ENCODE data around the gene CXCR6. TPM values are rescaled to one million over a fixed set of nuclear protein-coding genes. Genes with fewer than 3 reads are reported as not detected.

CXCR6 gene
- total RNA-seq, 1 donor from 2014 or later: 2.1 TPM

DNA sequence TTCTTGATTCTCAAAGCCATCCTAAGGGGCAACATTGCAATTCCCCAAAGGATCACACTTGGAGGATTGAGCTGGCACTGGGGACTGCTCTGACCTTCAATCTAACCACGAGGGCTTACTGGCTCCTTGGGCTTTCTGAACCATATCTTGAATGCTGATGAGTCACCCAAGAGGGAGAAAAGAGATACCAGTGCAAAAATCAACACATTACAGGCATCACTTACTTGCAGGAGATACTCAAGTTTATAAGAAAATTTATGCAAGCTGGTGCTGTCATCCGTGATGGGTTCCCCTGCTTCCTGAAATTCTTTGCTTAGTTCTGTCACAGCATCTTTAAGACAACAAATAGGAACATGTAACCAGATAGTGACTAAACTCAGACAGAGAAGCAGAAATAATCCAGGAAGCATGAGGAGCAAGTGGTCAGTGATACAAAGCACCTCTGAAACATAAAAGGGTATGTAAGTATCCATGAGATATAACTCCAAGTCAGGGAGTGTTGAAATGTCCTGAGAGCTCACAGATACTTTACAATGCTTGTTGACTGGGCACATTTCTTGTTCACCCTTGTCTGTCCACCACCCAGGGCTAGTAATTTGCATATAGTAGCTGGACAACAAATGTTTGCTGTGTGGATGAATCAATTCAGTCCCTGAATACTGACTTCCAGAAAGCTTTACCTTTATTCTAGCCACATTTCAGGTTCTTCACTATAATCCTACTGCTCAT, 38.2 kb downstream of the CXCR6 start:
- Histone ChIP-seq H3K36me3 (peaks cover 60 to 74% of the 10 kb centered on the region in 2 donors), H3K4me1 (peaks cover 18 to 40% of the 10 kb centered on the region in 2 donors), H3K27ac (peak overlapping the region; percentile 17 to 94), H3K27me3 (no peaks in the 10 kb centered on the region), H3K4me3 (no peak overlapping the region), H3K9me3 (no peaks in the 10 kb centered on the region)
- TF ChIP-seq, protein P1, sequence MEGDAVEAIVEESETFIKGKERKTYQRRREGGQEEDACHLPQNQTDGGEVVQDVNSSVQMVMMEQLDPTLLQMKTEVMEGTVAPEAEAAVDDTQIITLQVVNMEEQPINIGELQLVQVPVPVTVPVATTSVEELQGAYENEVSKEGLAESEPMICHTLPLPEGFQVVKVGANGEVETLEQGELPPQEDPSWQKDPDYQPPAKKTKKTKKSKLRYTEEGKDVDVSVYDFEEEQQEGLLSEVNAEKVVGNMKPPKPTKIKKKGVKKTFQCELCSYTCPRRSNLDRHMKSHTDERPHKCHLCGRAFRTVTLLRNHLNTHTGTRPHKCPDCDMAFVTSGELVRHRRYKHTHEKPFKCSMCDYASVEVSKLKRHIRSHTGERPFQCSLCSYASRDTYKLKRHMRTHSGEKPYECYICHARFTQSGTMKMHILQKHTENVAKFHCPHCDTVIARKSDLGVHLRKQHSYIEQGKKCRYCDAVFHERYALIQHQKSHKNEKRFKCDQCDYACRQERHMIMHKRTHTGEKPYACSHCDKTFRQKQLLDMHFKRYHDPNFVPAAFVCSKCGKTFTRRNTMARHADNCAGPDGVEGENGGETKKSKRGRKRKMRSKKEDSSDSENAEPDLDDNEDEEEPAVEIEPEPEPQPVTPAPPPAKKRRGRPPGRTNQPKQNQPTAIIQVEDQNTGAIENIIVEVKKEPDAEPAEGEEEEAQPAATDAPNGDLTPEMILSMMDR (IDR thresholded peaks at IDR 0.05): no peak
- intact Hi-C loops (cut with DNase I): loop anchor here (10.0 kb wide), 1 partner anchor 317 kb away; no protein-coding TSS in a partner anchor
- DNase-seq (ENCODE audit: low spot score in 2 of 2): no peak

DNA sequence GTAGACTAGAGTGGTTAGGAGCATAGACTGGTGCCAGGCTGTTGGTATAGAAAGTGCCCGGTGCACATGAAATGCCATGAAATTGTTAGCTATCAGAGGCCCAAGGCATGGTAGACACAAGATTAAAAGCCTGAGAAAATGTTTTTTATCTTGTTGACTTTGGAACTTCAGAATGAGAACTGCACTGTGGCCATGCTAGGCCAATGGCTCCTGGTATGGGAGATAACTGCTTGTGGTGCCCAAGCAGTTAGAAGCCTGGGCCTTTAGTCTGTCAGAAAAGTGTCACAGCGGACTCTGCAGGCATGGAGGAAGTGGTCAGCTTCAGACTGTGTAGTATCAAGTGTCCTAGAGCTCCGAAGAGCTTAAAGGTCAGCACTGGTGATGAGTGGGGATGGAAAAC, 40.5 kb downstream of the CXCR6 start:
- peak overlapping the region; percentile 94 to 99 for H3K27ac ChIP-seq
- H3K36me3 ChIP-seq: peaks cover 48 to 55% of the 10 kb centered on the region in 2 donors
- no peaks in the 10 kb centered on the region for H3K9me3 ChIP-seq
- H3K27me3 ChIP-seq: no peaks in the 10 kb centered on the region
- H3K4me1 ChIP-seq: peaks cover 39 to 63% of the 10 kb centered on the region in 2 donors
- no peak overlapping the region for H3K4me3 ChIP-seq
- TF ChIP-seq, protein P1 (IDR thresholded peaks at IDR 0.05): no peak
- intact Hi-C loops (cut with DNase I): loop anchor here (10.0 kb wide), 1 partner anchor 319 kb away; no protein-coding TSS in a partner anchor
- no peak for DNase-seq (ENCODE audit: low spot score in 2 of 2)

DNA sequence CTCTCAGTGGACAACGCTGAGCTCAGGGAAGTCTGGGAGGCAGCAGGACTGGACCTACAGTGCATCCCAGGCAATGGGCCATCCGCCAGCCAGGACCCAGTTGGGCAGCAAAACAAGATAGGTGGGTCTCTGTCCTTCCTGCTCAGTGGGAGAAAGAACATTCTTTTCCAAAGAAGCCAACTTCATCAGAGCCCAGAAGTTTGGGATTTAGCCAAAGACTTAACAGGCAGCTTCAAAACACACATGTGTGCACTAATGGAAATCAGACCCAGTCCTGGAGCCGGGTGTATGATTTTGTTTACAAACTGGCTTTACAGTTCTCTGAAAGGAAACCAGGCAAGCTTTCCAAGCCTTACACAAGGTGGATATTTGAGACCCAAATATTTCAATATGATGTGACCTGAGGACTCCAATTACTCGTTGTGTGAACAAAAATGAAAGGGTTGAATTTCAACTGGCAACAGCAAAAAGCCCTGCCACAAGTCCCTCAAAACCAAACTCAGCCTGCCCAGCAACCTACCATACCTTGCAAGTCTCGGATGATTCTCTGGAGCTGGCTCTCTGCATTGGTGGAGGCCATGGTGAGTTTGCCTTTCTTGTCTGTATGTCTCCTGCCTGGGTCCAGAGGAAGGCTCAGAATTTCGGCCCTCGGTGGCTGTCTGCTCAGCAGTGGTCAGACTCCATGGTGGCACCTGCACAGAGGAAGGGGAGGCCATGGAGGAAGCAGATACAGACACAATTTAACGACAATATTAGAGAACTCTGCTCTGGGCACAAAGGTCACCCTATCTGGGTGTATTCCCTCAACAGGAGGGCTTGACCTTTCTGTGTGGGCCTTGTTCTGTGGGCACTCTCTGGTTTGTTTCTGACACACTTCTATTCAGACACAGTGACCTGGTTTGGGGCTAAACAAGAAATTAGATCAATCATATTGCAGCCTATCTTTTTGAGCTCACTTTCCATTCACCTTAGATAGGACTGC, 41.4 kb downstream of the CXCR6 start:
- no peak for DNase-seq (ENCODE audit: low spot score in 2 of 2)
- peak overlapping the region; percentile 94 to 99 for H3K27ac ChIP-seq
- peaks cover 48 to 71% of the 10 kb centered on the region in 2 donors for H3K4me1 ChIP-seq
- intact Hi-C loops (cut with DNase I): loop anchor here (10.0 kb wide), 1 partner anchor 320 kb away; no protein-coding TSS in a partner anchor
- no peaks in the 10 kb centered on the region for H3K27me3 ChIP-seq
- H3K36me3 ChIP-seq: peaks cover 41 to 48% of the 10 kb centered on the region in 2 donors
- no peak overlapping the region for H3K4me3 ChIP-seq
- H3K9me3 ChIP-seq: no peaks in the 10 kb centered on the region
- TF ChIP-seq, protein P1 (IDR thresholded peaks at IDR 0.05): no peak

DNA sequence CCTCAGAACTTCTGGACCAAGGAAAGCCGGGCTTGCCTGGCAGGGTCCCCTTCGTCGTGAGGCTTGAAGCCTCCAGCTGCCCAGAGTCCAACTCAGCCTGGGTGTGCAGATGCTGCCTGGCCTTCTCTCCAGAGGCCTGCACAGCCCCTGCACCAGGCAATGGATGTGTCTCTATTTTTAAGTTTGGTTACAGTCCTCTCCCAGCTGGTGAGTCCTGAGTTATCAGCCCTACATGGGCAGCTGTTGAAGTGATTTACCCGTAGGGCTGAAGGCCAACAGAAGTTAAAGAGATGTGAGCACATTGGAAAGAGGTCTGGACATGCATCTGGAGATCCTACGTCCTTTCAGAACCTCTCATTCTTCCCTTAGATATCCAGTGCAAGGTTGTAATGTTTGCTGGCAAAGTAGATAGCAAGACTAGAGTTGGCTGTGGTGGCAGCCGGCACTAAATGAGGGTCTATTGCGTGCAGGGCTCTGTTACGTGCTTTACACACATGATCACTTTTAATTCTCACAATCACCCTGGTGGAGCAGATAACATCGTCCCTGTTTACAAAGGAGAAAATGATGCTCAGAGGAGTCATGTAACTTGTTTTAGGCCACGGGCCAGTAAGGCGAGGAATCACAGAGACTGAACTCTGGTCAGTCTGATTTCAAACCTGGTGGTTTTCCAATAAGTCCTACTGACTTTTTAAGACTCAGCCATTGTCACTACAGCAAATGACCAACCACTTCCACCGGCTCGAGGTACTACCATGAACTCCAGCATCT, 42.5 kb downstream of the CXCR6 start:
- Histone ChIP-seq H3K27me3 (no peaks in the 10 kb centered on the region), H3K4me1 (peaks cover 50 to 81% of the 10 kb centered on the region in 2 donors), H3K4me3 (no peak overlapping the region), H3K36me3 (peaks cover 32 to 37% of the 10 kb centered on the region in 2 donors), H3K9me3 (no peaks in the 10 kb centered on the region), H3K27ac (peak overlapping the region; percentile 94 to 99)
- intact Hi-C loops (cut with DNase I): loop anchor here (2.0 to 10.0 kb wide), 2 partner anchors 13 to 321 kb away; no protein-coding TSS in a partner anchor
- no peak for DNase-seq (ENCODE audit: low spot score in 2 of 2)
- TF ChIP-seq, protein P1 (IDR thresholded peaks at IDR 0.05): no peak

Data from ascending aorta (tissue), 2 donors.